HepG2 (cell line): ENCODE data around the gene IRAK4. TPM values are rescaled to one million over a fixed set of nuclear protein-coding genes. Genes with fewer than 3 reads are reported as not detected.

ENCODE experiments used
- CSRNP2 ChIP-seq: sonication (generic); formaldehyde crosslinking; conservative IDR thresholded peaks from 2 replicates; pipeline ENCODE4 v1.8.0; 2022; ENCODE audit warnings: low read depth, missing genetic modification reagents
- DNMT3B ChIP-seq: conservative IDR thresholded peaks from 2 replicates; pipeline ENCODE4 v1.6.1; 2016; ENCODE audit warnings: missing biosample characterization, control low read depth
- ETS1 ChIP-seq: sonication (generic); formaldehyde crosslinking; IDR thresholded peaks from 2 replicates; pipeline ENCODE4 v1.4.0; 2020; ENCODE audit warnings: missing genetic modification reagents
- JUN ChIP-seq: sonication (generic); formaldehyde crosslinking; IDR thresholded peaks from 2 replicates; pipeline ENCODE4 v1.4.0; 2020; ENCODE audit warnings: mild to moderate bottlenecking, missing genetic modification reagents
- KLF13 ChIP-seq: sonication (generic); formaldehyde crosslinking; IDR thresholded peaks from 2 replicates; pipeline ENCODE4 v1.4.0; 2020; ENCODE audit warnings: mild to moderate bottlenecking, missing genetic modification reagents
- MBD4 ChIP-seq: IDR thresholded peaks from 2 replicates; pipeline ENCODE4 v1.6.1; 2012; ENCODE audit warnings: low read length, inconsistent platforms, borderline replicate concordance
- MIXL1 ChIP-seq: IDR thresholded peaks from 2 replicates; pipeline ENCODE4 v1.6.1; 2016
- MXD1 ChIP-seq: sonication (generic); formaldehyde crosslinking; IDR thresholded peaks from 2 replicates; pipeline ENCODE4 v1.4.0; 2020; ENCODE audit warnings: mild to moderate bottlenecking, missing genetic modification reagents
- PHF20 ChIP-seq: sonication (generic); formaldehyde crosslinking; IDR thresholded peaks from 2 replicates; pipeline ENCODE4 v1.5.0; 2020; ENCODE audit warnings: mild to moderate bottlenecking, missing genetic modification reagents
- SCMH1 ChIP-seq: sonication (generic); formaldehyde crosslinking; IDR thresholded peaks from 2 replicates; pipeline ENCODE4 v1.9.0; 2021; ENCODE audit warnings: missing genetic modification reagents, mild to moderate bottlenecking, borderline replicate concordance
- TOPORS ChIP-seq: sonication (generic); formaldehyde crosslinking; IDR thresholded peaks from 2 replicates; pipeline ENCODE4 v1.8.0; 2023; ENCODE audit warnings: mild to moderate bottlenecking, missing genetic modification reagents
- ZFP36 ChIP-seq: fragments of 150-350 bp; IDR thresholded peaks from 2 replicates; pipeline ENCODE4 v1.6.1; 2018; ENCODE audit warnings: borderline replicate concordance, low read length, low read depth; ENCODE audit not compliant: partially characterized antibody
- ZFP82 ChIP-seq: sonication (generic); formaldehyde crosslinking; IDR thresholded peaks from 2 replicates; pipeline ENCODE4 v1.5.1; 2020; ENCODE audit warnings: mild to moderate bottlenecking, missing genetic modification reagents, borderline replicate concordance
- ZNF24 ChIP-seq: fragments of 450-650 bp; IDR thresholded peaks from 2 replicates; pipeline ENCODE4 v1.6.1; 2017; ENCODE audit warnings: antibody characterized with exemption, mild to moderate bottlenecking
- ZNF318 ChIP-seq: sonication (generic); formaldehyde crosslinking; IDR thresholded peaks from 2 replicates; pipeline ENCODE4 v1.4.0; 2020; ENCODE audit warnings: mild to moderate bottlenecking, missing genetic modification reagents
- ZNF496 ChIP-seq: sonication (generic); formaldehyde crosslinking; IDR thresholded peaks from 2 replicates; pipeline ENCODE4 v1.8.1; 2023; ENCODE audit warnings: mild to moderate bottlenecking, moderate library complexity, missing genetic modification reagents; ENCODE audit not compliant: insufficient replicate concordance
- ZNF501 ChIP-seq: sonication (generic); formaldehyde crosslinking; IDR thresholded peaks from 2 replicates; pipeline ENCODE4 v1.5.1; 2020; ENCODE audit warnings: mild to moderate bottlenecking, moderate library complexity, missing genetic modification reagents
- ZSCAN9 ChIP-seq: IDR thresholded peaks from 2 replicates; pipeline ENCODE4 v1.6.1; 2016; ENCODE audit warnings: borderline replicate concordance
- polyA plus RNA-seq, 8 experiments: library from polyadenylated mRNA; depleted of rRNA in 3 of 8; stranded (reverse) in 7 of 8; unstranded in 1 of 8; fragments of >200 nt; fragmentation: Illumina TruSeq in 4 of 8; extraction: Trizol in 4 of 8; gene quantifications; 2 replicates each; pipeline versions ENCODE4 v1.2.1 to v1.2.3, GENCODE V29; 2011 to 2016; ENCODE audit warnings: low read depth in 4 of 8, missing spikeins in 1 of 8, mixed read lengths in 1 of 8; ENCODE audit not compliant: insufficient read depth in 1 of 8
- total RNA-seq, 5 experiments: library from RNA; depleted of rRNA; stranded (reverse); fragments of >200 nt; fragmentation: Illumina TruSeq; extraction: Trizol; gene quantifications; 2 replicates each; pipeline ENCODE4 v1.2.3, GENCODE V29; 2016; ENCODE audit warnings: low read depth in 1 of 5

IRAK4 gene
- total and polyA plus RNA-seq, 2 of the 13 experiments (the other 11 are each of a cell fraction or from before 2014, with no cell fraction given): 6.6 to 7.1 TPM

GRCh38 chr12:43758728-43759563 lies at the start of gene IRAK4, which contains the start of gene PUS7L (continued):
- TF ChIP-seq PHF20 (peak; percentile 64; the same call in 1 of the 2 replicates), ETS1 (CRISPR knock-in tag) (no peak), ZNF24 (no peak), JUN (no peak), MIXL1 (CRISPR knock-in tag) (peak; percentile 85), MBD4 (no peak), TOPORS (CRISPR knock-in tag) (no peak), KLF13 (CRISPR knock-in tag) (no peak), MXD1 (CRISPR knock-in tag) (0 out of 2 replicates have a peak, but pooled peaks have one; percentile 49), DNMT3B (no peak; the same call in 1 of the 2 replicates), ZNF501 (peak; percentile 25; the same call in 1 of the 2 replicates), CSRNP2 (no peak), ZNF496 (CRISPR knock-in tag) (no peak), ZSCAN9 (CRISPR knock-in tag) (peak; percentile 43; the same call in 1 of the 2 replicates), ZNF318 (CRISPR knock-in tag) (no peak), SCMH1 (CRISPR knock-in tag) (no peak), ZFP36 (no peak), ZFP82 (CRISPR knock-in tag) (no peak; the same call in 1 of the 2 replicates)
